Effector memory CD4-positive, alpha-beta T cell (primary cell): Measurements from ENCODE around the gene AHRR.

Source experiments
- DNase-seq, 3 donors: peaks; one replicate each; pipeline ENCODE4 v3.0.0-alpha.2; 2020
- H3K27ac ChIP-seq: 2 replicates; pipeline ENCODE4 v1.7.0; 2013; ENCODE audit warnings: mild to moderate bottlenecking, low read length, moderate library complexity; ENCODE audit not compliant: insufficient read depth, poor library complexity, severe bottlenecking
- H3K27me3 ChIP-seq: replicated peaks from 2 replicates; pipeline ENCODE4 v1.7.0; 2013; ENCODE audit warnings: mild to moderate bottlenecking, low read length; ENCODE audit not compliant: insufficient read depth, control insufficient read depth, poor library complexity, severe bottlenecking
- H3K36me3 ChIP-seq: 2 replicates; pipeline ENCODE4 v1.7.0; 2013; ENCODE audit warnings: mild to moderate bottlenecking, low read length, moderate library complexity; ENCODE audit not compliant: control insufficient read depth, insufficient read depth
- H3K4me1 ChIP-seq: 2 replicates; pipeline ENCODE4 v1.7.0; 2013; ENCODE audit warnings: low read length, mild to moderate bottlenecking; ENCODE audit not compliant: control insufficient read depth, insufficient read depth, poor library complexity, severe bottlenecking
- H3K4me3 ChIP-seq: 2 replicates; pipeline ENCODE4 v1.7.0; 2013; ENCODE audit warnings: low read length, low read depth, mild to moderate bottlenecking; ENCODE audit not compliant: insufficient read depth, poor library complexity, severe bottlenecking
- H3K9me3 ChIP-seq: 2 replicates; pipeline ENCODE4 v1.7.0; 2013; ENCODE audit warnings: mild to moderate bottlenecking, low read length, moderate library complexity; ENCODE audit not compliant: control insufficient read depth

AHRR gene

GRCh38 chr5:345404-346195 is 24.1 kb downstream of the AHRR start:
- Histone ChIP-seq H3K9me3 (no peaks in the 10 kb centered on the region), H3K36me3 (no peaks in the 10 kb centered on the region), H3K27me3 (peaks cover 7% of the 10 kb centered on the region), H3K4me3 (no peak overlapping the region), H3K4me1 (no peaks in the 10 kb centered on the region), H3K27ac (no peak overlapping the region)
- DNase-seq = no peak

DNA sequence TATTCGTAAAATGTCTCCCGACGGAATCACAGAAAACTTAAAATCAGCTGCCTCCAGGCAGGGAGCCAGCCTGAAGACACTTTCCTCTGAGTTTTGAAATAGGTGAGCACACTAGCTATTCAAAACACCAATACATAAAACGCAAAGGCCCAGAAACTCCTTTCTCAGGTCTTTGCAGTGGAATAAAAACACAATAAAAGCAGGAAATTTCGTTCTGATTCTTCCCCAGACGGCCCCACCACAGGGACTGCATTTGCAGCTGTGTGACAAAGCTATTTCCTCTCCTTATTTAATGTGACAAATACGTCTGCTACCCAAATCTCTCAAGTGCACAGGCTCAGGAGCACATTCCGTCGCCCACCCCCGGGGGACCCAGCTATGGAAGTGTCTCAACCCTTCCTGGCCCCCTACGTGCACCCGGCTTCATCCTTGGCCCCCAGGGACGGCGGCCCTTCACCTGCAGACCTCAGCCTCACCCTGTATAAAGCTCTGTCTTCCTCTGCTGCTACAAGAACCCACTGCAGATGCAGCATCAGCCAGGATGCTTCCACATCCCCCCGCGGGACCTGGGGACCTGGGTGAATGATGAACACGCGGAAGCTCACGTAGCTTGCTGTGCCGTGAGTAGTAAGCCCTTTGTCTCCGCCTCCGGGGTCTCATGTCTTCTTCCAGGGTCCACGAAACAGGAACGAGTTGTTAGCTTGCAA is 24.9 kb downstream of the AHRR start:
- Histone ChIP-seq H3K4me3 (no peak overlapping the region), H3K36me3 (no peaks in the 10 kb centered on the region), H3K4me1 (no peaks in the 10 kb centered on the region), H3K27me3 (peaks cover 7% of the 10 kb centered on the region), H3K9me3 (no peaks in the 10 kb centered on the region), H3K27ac (no peak overlapping the region)
- DNase-seq = no peak

DNA sequence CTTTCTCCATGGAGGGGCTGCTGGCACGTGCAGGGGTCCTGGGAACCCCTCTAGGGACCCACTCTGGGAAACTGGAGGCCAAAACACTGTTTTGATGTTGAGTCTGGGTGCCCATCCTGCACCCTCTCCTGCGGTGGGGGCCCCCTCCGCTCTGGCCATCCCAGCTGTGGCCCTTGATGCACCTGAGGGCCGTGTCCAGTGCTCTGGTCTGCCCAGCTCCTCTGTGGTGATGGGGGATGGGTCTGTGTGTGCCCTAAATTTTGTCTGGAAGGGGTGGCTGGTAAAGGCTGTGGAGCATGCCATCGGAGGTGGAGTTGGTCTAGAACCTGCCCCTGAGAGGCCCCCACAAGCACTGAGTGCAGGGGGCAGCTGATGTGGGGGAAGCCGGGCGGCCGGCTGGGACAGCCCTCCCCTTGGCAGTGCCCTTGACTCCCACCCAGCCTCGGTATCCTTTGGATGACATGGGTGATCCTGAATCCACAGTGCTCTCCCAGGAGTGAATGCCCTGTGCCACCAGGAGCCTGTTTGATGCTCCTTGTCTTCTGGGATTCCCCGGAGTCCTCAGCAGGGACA is 26.3 kb downstream of the AHRR start:
- Histone ChIP-seq H3K4me3 (no peak overlapping the region), H3K27me3 (peaks cover 7% of the 10 kb centered on the region), H3K9me3 (no peaks in the 10 kb centered on the region), H3K4me1 (no peaks in the 10 kb centered on the region), H3K36me3 (no peaks in the 10 kb centered on the region), H3K27ac (no peak overlapping the region)
- DNase-seq = no peak

DNA sequence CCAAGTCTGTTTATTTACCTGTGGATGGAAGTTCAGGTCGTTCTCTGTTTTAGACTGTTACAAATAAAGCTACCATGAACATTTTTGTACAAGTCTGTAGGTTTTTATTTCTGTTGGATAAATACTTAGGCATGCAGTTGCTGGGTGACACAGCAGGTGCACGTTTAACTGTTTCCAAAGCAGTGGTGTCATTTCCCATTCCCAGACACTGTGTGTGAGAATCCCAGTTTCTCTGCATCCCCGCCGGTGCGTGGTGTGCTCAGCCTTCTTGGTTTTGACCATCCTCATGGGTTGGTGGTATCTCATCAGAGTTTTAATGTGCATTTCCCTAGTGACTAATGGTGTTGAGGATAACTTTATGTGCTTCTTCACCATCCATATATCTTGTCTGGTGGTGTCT is 27.2 kb downstream of the AHRR start:
- no peak for DNase-seq
- no peaks in the 10 kb centered on the region for H3K9me3 ChIP-seq
- H3K4me1 ChIP-seq = no peaks in the 10 kb centered on the region
- no peaks in the 10 kb centered on the region for H3K36me3 ChIP-seq
- H3K4me3 ChIP-seq = no peak overlapping the region
- H3K27me3 ChIP-seq = peaks cover 7% of the 10 kb centered on the region
- no peak overlapping the region for H3K27ac ChIP-seq

- H3K36me3 ChIP-seq = no peaks in the 10 kb centered on the region
- H3K4me3 ChIP-seq = no peak overlapping the region
- no peak overlapping the region for H3K27ac ChIP-seq
- no peak for DNase-seq
- no peaks in the 10 kb centered on the region for H3K9me3 ChIP-seq
- no peaks in the 10 kb centered on the region for H3K4me1 ChIP-seq
- H3K27me3 ChIP-seq = peaks cover 7% of the 10 kb centered on the region
These were observed 28.8 kb downstream of the AHRR start for GRCh38 chr5:350355-350754.

GRCh38 chr5:351084-351920 is 29.8 kb downstream of the AHRR start:
- Histone ChIP-seq H3K9me3 (no peaks in the 10 kb centered on the region), H3K27ac (no peak overlapping the region), H3K36me3 (no peaks in the 10 kb centered on the region), H3K4me1 (no peaks in the 10 kb centered on the region), H3K27me3 (peaks cover 7% of the 10 kb centered on the region), H3K4me3 (no peak overlapping the region)
- no peak for DNase-seq

GRCh38 chr5:351921-352245 is 30.4 kb downstream of the AHRR start:
- H3K27ac ChIP-seq = no peak overlapping the region
- no peak overlapping the region for H3K4me3 ChIP-seq
- no peaks in the 10 kb centered on the region for H3K9me3 ChIP-seq
- no peak for DNase-seq
- no peaks in the 10 kb centered on the region for H3K36me3 ChIP-seq
- peaks cover 7% of the 10 kb centered on the region for H3K27me3 ChIP-seq
- H3K4me1 ChIP-seq = no peaks in the 10 kb centered on the region

DNA sequence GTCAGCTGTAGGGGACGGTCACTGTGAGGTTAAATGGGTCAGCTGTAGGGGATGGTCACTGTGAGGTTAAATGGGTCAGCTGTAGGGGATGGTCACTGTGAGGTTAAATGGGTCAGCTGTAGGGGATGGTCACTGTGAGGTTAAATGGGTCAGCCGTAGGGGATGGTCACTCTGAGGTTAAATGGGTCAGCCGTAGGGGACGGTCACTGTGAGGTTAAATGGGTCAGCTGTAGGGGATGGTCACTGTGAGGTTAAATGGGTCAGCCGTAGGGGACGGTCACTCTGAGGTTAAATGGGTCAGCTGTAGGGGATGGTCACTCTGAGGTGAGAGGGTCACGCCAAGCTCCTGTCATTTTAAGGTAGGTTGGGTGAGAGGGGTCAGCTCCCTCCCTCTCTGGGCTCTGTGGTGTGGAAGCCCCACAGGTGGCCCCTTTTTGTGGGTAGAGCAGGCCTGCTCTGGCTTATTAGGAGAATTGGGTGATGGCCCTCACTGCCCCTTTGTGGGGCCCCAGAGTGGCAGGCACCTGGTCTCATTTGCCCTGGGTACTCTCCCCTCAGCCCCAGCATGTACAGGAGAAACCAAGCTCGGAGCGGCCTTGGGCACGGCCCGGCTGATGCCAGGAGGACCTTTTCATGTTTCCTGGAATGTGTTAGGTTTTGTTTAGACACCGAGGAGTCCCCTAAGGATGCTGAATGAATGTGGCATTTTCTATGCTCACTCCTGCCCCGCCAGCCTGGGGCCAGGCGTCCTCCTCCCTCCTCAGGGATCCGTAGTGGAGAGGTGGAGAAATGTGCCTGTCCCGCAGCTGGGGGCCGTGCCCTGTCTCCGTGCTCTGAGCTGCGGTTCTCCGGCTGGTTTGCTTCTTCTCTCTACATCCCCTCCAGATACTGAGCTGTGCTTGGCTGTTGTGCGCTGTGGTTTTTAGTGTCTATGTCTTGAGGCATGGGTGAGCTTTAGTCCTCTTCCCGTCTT is 31.4 kb downstream of the AHRR start:
- Histone ChIP-seq H3K4me3 (no peak overlapping the region), H3K27me3 (peaks cover 1% of the 10 kb centered on the region), H3K27ac (no peak overlapping the region), H3K4me1 (no peaks in the 10 kb centered on the region), H3K9me3 (no peaks in the 10 kb centered on the region), H3K36me3 (no peaks in the 10 kb centered on the region)
- DNase-seq = no peak
